A673 (cell line): Measurements from ENCODE around the gene ACVRL1. TPM values are rescaled to one million over a fixed set of nuclear protein-coding genes. Genes with fewer than 3 reads are reported as not detected.

Experiments
- BruUV-seq: library from RNA; stranded (reverse); fragments of 400-500 nt; replicated peaks from 2 replicates; lab custom pipeline; 2021; lab: Mats Ljungman, UMichigan
- CTCF ChIA-PET: fragments of 300-600 bp; sonication (Branson Sonifier 250); formaldehyde crosslinking; loops from one replicate; lab custom pipeline; 2022; ENCODE audit warnings: antibody characterized with exemption; lab: Charles Lee
- POLR2A ChIA-PET: fragments of 300-600 bp; sonication (Branson Sonifier 250); formaldehyde crosslinking; loops from one replicate; lab custom pipeline; 2022; ENCODE audit warnings: antibody characterized with exemption; ENCODE audit not compliant: low non-redundant PET; lab: Charles Lee
- DNase-seq: peaks from one replicate; pipeline ENCODE4 v3.0.0-alpha.2; 2015; ENCODE audit warnings: low spot score
- H3K27ac ChIP-seq: fragments of 200-600 bp; sonication (generic); 2 replicates; pipeline ENCODE4 v1.5.1; 2016; ENCODE audit warnings: mixed run types, low read depth, mild to moderate bottlenecking, mixed read lengths, antibody characterized with exemption, low read length; ENCODE audit not compliant: poor library complexity, severe bottlenecking
- H3K27me3 ChIP-seq: fragments of 200-600 bp; sonication (generic); replicated peaks from 2 replicates; pipeline ENCODE4 v1.6.1; 2017; ENCODE audit warnings: mixed run types, low read depth, mild to moderate bottlenecking, mixed read lengths, antibody characterized with exemption, low read length; ENCODE audit not compliant: insufficient read depth, poor library complexity
- H3K36me3 ChIP-seq: fragments of 200-600 bp; sonication (generic); 2 replicates; pipeline ENCODE4 v1.6.1; 2016; ENCODE audit warnings: mixed run types, mild to moderate bottlenecking, mixed read lengths, antibody characterized with exemption, low read length; ENCODE audit not compliant: insufficient read depth, poor library complexity, severe bottlenecking
- H3K4me1 ChIP-seq: fragments of 200-600 bp; sonication (generic); 2 replicates; pipeline ENCODE4 v1.6.1; 2017; ENCODE audit warnings: mixed run types, mild to moderate bottlenecking, mixed read lengths, antibody characterized with exemption, low read length; ENCODE audit not compliant: insufficient read depth, poor library complexity, severe bottlenecking
- H3K4me3 ChIP-seq: fragments of 200-600 bp; sonication (generic); 2 replicates; pipeline ENCODE4 v1.5.1; 2016; ENCODE audit warnings: low read depth, mixed run types, mild to moderate bottlenecking, mixed read lengths, low read length; ENCODE audit not compliant: poor library complexity, severe bottlenecking
- H3K9me3 ChIP-seq: fragments of 200-600 bp; sonication (generic); 2 replicates; pipeline ENCODE4 v1.6.1; 2016; ENCODE audit warnings: mixed run types, low read depth, mild to moderate bottlenecking, mixed read lengths, antibody characterized with exemption, low read length; ENCODE audit not compliant: poor library complexity, severe bottlenecking
- CTCF ChIP-seq: fragments of 300-800, 200-600 bp; sonication (generic); conservative IDR thresholded peaks from 2 replicates; pipeline ENCODE4 v1.5.1; 2017; ENCODE audit warnings: low read depth, mild to moderate bottlenecking, antibody characterized with exemption, low read length, moderate library complexity, mixed read lengths
- EZH2 ChIP-seq: fragments of 200-600 bp; sonication (generic); IDR thresholded peaks from 2 replicates; pipeline ENCODE4 v1.6.1; 2017; ENCODE audit warnings: borderline replicate concordance, low read depth, mild to moderate bottlenecking, mixed read lengths, antibody characterized with exemption, low read length; ENCODE audit not compliant: poor library complexity, severe bottlenecking
- intact Hi-C: fragments of 100-400 bp; cut with micrococcal nuclease; formaldehyde crosslinking; loops from one replicate; pipeline ENCODE4 v1.10.0; 2022; ENCODE audit not compliant: unreplicated experiment
- total RNA-seq: library from RNA; stranded (reverse); gene quantifications from 2 replicates; pipeline ENCODE4 v1.2.3, GENCODE V29; 2021

ACVRL1 gene
- total RNA-seq, 1 experiment from 2014 or later, result 0.17 TPM

DNA sequence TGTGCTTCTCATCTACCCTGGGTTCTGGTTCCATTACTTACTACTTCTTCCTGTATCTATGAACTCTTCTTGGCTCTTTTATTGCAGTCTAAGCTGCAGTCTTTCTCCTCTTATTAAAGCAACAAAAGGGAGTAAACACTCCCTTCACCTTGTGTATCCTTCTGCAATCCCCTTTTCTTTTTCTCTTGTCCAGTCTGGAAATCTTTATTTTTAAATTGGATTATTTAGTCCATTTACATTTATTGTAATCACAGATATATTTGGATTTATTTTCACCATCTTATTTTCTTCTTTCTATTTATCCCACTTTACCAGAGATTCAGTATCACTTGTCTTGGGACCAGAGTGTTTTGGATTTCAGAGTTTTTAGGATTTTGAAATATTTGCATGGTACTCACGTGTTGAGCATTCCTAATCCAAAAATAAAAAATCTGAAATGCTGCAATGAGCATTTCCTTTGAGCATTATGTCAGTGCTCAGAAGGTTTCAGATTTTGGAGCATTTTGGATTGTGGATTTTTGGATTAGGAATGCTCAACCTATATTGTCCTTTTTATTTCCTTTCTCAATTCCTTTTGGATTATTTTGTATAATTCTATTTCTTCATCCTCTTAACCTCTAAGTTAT lies 37.4 kb downstream of the ACVRL1 start:
- ChIA-PET CTCF (no interaction called here), POLR2A (no interaction called here)
- TF ChIP-seq CTCF (no peak), EZH2 (no peak)
- H3K4me3 ChIP-seq, result no peak overlapping the region
- no peak for DNase-seq
- intact Hi-C loops, result no loop called here
- no peak overlapping the region for H3K27ac ChIP-seq
- no peaks in the 10 kb centered on the region for H3K27me3 ChIP-seq
- H3K9me3 ChIP-seq, result peaks cover 7% of the 10 kb centered on the region
- no peaks in the 10 kb centered on the region for H3K36me3 ChIP-seq
- H3K4me1 ChIP-seq, result peaks cover 14% of the 10 kb centered on the region
- no TSS peak for BruUV-seq

DNA sequence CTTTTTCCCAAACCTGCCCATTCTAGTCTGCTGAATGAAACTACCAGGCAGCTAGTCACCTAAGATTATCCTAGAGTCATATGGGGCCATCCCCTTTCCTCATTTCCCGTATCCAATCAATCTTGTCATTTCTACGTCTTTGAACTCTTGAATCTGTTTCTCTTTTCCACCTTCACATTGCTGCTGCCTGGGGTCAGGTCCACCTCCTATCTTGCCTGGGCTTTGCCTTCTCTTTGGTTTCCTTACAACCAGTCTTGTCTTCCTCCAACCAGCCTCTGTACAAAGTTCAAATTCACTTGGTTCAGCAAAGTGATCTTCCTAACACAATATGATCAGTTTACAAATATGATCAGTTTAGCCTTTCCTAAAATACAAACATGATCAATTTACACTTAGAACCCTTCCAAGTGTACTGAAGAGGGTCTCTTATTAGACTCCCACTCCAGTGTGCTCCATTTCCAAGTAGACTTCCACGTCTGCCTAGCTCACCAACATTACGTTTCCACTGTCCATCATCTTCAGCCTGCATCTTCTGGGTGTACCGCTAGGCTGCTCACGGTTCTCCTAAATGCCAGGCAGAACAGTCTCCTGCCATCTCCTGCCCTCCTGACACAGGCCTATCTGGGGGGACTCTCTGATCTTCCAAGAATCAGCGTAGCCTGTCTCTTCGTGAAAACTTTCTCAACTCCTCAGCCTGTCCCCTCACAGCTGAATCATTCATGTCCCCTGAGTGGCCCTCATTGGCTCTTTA lies 40.1 kb downstream of the ACVRL1 start:
- peaks cover 4% of the 10 kb centered on the region for H3K4me1 ChIP-seq
- H3K9me3 ChIP-seq, result peaks cover 7% of the 10 kb centered on the region
- H3K36me3 ChIP-seq, result no peaks in the 10 kb centered on the region
- intact Hi-C loops, result no loop called here
- H3K4me3 ChIP-seq, result no peak overlapping the region
- TF ChIP-seq EZH2 (no peak), CTCF (no peak)
- no peak overlapping the region for H3K27ac ChIP-seq
- POLR2A ChIA-PET, result no interaction called here
- no peaks in the 10 kb centered on the region for H3K27me3 ChIP-seq
- DNase-seq, result no peak
- CTCF ChIA-PET, result no interaction called here
- no TSS peak for BruUV-seq

- Histone ChIP-seq H3K4me1 (peaks cover 7% of the 10 kb centered on the region), H3K27me3 (no peaks in the 10 kb centered on the region), H3K36me3 (no peaks in the 10 kb centered on the region), H3K9me3 (peaks cover 7% of the 10 kb centered on the region), H3K4me3 (no peak overlapping the region), H3K27ac (no peak overlapping the region)
- TF ChIP-seq CTCF (no peak), EZH2 (no peak)
- BruUV-seq, result no TSS peak
- CTCF ChIA-PET, result no interaction called here
- no peak for DNase-seq
- intact Hi-C loops, result no loop called here
- POLR2A ChIA-PET, result no interaction called here
Observed at GRCh38 chr12:51948066-51948465, 40.8 kb downstream of the ACVRL1 start.
